SIG-M5 (cell line): ENCODE data around the gene PCBP3.
"Not testable (repeated sequence)": the region's sequence is repeated elsewhere in the genome, so short reads cannot be mapped to it uniquely, and the experiment has no call there.

Experiments used
- DNase-seq: peaks from one replicate; lab custom pipeline; 2025; lab: John Stamatoyannopoulos, UW

PCBP3 gene

GRCh38 chr21:45969921-45970673 lies 326.6 kb downstream of the PCBP3 start:
- no peak for DNase-seq

- DNase-seq: no peak
These were observed 327.4 kb downstream of the PCBP3 start for GRCh38 chr21:45970674-45971615.

GRCh38 chr21:45971616-45972352 lies 328.3 kb downstream of the PCBP3 start:
- no peak for DNase-seq

GRCh38 chr21:45972353-45972715 lies 328.8 kb downstream of the PCBP3 start:
- DNase-seq: no peak

- DNase-seq: no peak
These were observed 329.4 kb downstream of the PCBP3 start for GRCh38 chr21:45972716-45973474.

GRCh38 chr21:45973475-45974072 lies 330.0 kb downstream of the PCBP3 start:
- no peak for DNase-seq

GRCh38 chr21:45974073-45975019 lies 330.8 kb downstream of the PCBP3 start:
- DNase-seq: no peak

GRCh38 chr21:45975020-45975666 lies 331.6 kb downstream of the PCBP3 start:
- DNase-seq: no peak

- not testable (repeated sequence) for DNase-seq
These were observed 332.3 kb downstream of the PCBP3 start for GRCh38 chr21:45975667-45976409.

GRCh38 chr21:45976701-45977311 lies 333.3 kb downstream of the PCBP3 start:
- no peak for DNase-seq

- no peak for DNase-seq
These were observed 333.9 kb downstream of the PCBP3 start for GRCh38 chr21:45977396-45977795.

GRCh38 chr21:45979141-45979631 lies 335.7 kb downstream of the PCBP3 start:
- DNase-seq: no peak

GRCh38 chr21:45979651-45980050 lies 336.1 kb downstream of the PCBP3 start:
- DNase-seq: no peak

GRCh38 chr21:45980271-45980670 lies 336.7 kb downstream of the PCBP3 start:
- no peak for DNase-seq

GRCh38 chr21:45980697-45981096 lies 337.2 kb downstream of the PCBP3 start:
- no peak for DNase-seq

- peak; percentile 53 for DNase-seq
These were observed 337.9 kb downstream of the PCBP3 start, which contains the start of gene COL6A1 for GRCh38 chr21:45981151-45982091. Gene COL6A1 (plus strand): TSS chr21:45981770. CDS start chr21:45981851, 81 bp downstream.
